GM18873 (cell line): ENCODE data around the gene FKBP1A.
"Not testable (repeated sequence)": the region's sequence is repeated elsewhere in the genome, so short reads cannot be mapped to it uniquely, and the experiment has no call there.

Source experiments
- ATAC-seq: cut with Tn5 transposase; IDR thresholded peaks from one replicate; pipeline ENCODE4 v1.9.1; 2021; ENCODE audit warnings: mild to moderate bottlenecking, moderate library complexity, moderate number of reproducible peaks; ENCODE audit not compliant: unreplicated experiment, low FRiP score

FKBP1A gene

GRCh38 chr20:1369970-1370369 lies 22.9 kb downstream of the FKBP1A start:
- no peak for ATAC-seq

DNA sequence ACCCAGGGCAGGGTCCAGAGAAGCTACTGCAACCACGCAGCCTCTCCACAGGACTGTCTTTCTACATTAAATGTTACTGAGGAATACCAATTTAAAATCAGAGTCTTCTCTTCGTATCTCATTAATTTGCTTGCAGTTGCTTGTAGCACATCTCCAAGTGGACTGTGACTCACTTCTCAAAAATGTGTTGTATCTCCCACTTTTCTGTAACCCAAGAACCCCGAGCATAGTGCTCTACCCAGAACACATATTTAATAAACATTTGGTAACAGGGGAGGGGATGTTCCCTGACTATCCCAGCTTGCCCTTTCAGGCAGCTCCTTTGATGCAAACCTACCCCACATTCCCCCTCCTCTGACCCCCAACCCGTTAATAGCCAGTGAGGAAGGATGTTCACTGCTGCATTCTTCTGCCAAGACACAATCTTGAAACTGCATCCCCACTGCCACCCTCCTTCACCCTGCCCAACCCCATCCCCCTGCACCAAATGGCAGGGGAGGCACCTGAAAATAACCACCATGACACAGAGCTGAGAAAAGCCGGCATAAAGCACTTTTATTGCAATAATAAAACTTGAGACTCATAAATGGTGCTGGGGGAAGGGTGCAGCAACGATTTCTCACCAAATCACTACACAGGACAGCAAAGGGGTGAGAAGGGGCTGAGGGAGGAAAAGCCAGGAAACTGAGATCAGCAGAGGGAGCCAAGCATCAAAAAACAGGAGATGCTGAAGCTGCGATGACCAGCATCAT lies 24.2 kb downstream of the FKBP1A start:
- ATAC-seq: no peak

DNA sequence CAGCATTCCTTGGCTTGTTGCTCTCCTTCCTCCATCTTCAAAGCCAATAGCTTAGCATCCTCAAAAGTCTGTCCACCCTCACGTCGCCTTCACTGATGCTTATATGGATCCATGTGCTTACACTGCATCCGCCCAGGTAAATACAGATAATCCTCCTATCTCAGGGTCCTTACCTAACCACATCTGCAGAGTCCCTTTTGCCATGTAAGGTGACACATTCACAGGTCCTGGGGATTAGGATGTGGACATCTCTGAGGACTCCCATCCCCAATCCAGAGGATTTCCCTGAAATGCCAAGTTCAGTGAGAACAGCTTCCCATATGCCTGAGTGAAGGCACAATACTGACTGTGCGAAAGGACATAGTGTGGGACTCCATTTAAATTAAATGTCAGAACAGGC lies 25.4 kb downstream of the FKBP1A start:
- no peak for ATAC-seq

- no peak for ATAC-seq
Measured at GRCh38 chr20:1364106-1364505, 28.7 kb downstream of the FKBP1A start.

DNA sequence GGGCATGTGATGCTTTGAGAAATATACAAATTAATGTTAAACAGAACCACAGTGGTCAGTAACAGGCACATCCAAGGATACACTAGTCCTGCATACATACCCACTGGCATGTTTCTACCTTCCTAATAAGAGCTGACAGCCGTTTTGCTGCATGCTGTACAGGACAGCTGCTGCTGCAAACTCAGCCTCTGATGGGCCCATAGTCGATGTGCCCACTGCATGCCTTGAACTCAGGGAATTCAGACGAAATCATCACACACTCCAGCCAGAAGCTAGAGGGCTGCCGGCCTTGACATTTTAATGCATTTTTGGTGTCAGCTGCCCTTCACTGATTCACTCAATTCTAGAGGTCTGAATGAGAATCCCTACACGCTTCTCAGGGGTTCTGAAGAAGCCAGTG lies 29.3 kb downstream of the FKBP1A start:
- ATAC-seq: no peak

DNA sequence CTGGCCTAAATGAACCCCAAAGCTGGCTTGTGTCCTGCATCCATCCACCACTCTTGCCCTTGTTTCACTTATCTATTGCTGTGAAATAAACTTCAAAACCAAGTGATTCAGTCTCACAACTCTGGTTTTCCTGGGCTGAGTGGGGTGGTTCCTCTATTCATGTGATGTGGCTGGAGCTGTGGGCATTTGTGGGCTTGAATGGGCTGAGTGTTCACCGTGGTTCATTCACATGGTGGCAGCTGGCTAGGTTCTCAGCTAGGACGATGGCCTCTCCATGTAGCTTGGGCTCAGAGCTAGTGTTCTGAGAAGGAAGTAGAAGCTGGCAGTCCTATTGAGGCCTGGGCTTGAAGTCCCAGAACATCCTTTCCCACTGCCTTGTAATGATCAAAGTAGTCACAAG lies 30.4 kb downstream of the FKBP1A start:
- no peak for ATAC-seq

DNA sequence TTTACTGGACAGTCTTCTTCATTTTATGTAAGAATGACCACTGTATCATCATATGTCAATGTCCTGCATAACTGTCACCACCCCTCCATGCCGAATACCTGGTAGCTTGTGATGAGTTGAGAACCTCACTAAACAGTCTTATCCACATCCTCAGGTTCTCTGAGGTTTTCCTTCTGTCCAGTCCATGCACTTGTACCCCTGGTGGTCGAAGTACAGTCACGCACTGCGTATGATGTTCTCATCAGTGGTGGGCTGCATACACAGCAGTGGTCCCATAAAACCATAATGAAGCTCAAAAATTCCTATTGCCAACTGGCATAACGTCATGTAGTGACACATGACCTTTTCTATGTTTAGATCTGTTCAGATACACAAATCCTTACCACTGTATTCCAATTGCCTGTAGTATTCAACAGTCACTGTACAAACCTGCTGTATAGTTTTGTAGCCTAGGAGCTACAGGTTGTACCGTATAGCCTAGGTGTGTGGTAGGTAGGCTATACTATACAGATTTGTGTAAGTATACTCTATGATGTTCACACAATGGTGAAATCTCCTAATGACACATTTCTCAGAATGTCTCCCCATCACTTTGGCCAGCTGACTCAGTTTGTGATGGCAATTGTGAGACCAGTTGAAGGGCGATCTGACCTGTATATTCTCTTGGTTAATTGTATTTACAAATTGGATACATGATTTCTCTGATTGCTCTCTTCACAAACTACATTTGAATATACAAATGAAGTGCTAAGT lies 32.6 kb downstream of the FKBP1A start:
- no peak for ATAC-seq

DNA sequence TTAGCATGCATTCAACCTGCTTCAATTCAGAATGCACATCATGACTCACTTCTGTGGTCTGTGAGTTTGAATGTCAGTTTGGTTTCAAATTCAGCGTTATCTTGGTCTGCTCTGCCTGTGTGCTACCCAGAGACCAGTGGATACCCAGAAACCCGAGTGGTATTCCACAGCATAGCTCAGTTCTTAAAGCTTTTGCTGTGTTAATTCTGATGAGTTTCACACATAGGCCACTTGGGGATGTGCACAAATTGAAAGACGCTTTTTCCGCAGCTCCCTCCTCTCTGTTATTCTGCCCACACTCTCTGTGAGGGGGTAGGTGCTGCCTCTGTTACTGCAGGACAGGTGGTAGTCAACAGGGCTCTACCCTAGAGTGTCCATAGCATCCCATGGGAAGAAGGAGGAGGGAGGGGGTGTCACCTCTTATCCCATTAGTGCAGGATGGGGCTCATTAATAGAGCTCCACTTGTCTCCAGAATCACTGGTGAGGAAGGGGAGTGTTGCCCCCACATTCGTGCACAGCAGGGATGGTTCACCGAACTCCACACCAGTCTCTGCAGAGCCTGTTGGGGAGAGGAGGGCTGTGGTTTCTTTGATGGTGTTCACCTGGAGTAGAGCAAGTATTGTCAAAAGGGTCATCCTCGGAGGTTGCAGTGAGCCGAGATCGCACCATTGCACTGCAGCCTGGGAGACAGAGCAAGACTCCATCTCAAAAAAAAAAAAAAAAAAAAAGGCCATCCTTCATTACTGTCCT lies 34.8 kb downstream of the FKBP1A start:
- no peak for ATAC-seq

DNA sequence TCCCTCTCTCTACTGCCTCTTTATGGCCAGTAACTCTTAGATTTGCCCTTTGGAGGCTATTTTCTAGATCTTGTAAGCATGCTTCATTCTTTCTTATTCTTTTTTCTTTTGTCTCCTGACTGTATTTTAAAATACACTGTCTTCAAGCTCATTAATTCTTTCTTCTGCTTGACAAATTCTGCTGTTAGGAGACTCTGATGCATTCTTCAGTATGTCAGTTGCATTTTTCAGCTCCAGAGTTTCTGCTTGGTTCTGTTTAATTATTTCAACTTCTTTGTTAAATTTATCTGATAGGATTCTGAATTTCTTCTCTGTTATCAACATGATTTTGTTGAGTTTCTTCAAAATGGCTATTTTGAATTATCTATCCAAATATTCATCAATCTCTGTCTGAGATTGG lies 38.9 kb downstream of the FKBP1A start:
- ATAC-seq: no peak

- ATAC-seq: no peak
Measured at GRCh38 chr20:1346315-1346969, 46.4 kb downstream of the FKBP1A start.

GRCh38 chr20:1345756-1346093 lies 47.1 kb downstream of the FKBP1A start:
- no peak for ATAC-seq

- no peak for ATAC-seq
Measured at GRCh38 chr20:1345030-1345755, 47.7 kb downstream of the FKBP1A start.

GRCh38 chr20:1343446-1344124 lies 49.3 kb downstream of the FKBP1A start:
- not testable (repeated sequence) for ATAC-seq

DNA sequence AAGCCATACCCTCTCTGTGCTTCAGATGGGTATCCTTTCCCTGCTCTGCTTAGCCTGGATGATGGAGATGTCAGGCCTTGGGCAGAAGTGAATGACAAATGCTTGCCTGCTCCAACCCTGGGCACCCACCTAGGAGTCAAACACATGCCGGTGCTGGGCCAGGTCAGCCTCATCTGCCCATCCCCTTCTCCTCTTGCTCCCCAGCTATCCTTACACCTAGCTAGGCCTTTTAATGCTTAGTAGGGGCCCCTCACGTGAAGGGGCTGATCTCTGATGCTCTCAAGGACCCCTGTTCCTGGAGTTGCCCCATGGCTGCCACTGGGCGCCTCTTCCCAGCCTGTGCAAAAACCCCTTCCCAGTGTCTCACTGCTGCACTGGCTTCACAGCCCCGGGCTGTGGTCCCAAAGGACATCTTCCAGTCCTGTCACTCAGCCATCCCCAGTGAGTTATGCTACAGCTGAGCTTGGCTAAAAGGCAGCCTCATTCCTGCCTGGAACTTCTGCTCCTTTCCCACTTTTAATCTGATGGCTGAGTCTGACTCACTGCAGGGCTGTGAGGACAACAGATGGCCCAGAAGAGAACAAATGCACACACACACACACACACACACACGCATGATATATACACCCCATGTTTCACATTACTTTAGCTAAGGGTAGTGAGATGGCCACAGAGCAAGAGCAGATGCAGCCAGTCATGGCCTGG lies 51.1 kb downstream of the FKBP1A start:
- ATAC-seq: no peak

GRCh38 chr20:1338801-1339200 lies 54.1 kb downstream of the FKBP1A start:
- no peak for ATAC-seq

GRCh38 chr20:1338096-1338495 lies 54.8 kb downstream of the FKBP1A start:
- no peak for ATAC-seq

GRCh38 chr20:1337441-1337840 lies 55.4 kb downstream of the FKBP1A start:
- no peak for ATAC-seq

DNA sequence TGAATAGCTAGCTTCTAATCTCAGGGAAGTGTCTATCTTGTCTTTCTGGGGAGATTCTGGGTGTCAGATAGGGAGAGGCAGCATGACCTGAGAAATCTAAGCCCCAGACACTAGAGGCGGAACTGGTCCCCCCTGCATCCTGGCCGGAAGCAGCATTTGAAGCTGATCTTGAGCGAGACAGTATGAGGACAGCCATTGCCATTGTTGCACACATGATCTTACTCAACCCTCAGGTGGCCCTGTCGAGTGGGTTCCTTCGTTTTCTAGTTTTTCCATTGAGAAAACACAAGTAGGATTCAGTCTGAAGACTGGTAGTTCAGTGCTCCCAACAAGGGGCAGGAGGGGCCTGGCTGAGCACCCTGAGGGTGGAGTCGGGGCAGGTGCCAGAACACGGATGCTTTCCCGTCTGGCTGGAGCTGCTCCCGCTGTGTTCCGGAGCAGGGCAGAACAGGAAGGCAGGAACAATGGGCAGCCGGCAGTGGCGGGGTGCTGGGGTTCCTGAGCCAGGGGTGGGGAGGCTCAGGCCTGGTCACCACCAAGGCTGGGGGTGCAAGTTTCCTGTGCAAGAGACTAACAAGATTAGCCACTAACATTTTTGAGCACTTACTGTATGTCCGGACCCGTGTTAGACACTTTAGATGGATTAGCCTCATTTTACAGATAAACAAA lies 56.0 kb downstream of the FKBP1A start:
- ATAC-seq: no peak
